CMK (cell line): ENCODE results near the gene DMTF1.
"Not testable (repeated sequence)": the region's sequence is repeated elsewhere in the genome, so short reads cannot be mapped to it uniquely, and the experiment has no call there.

ENCODE experiments used
- DNase-seq: peaks from one replicate; pipeline ENCODE4 v3.0.0-alpha.2; 2010; ENCODE audit warnings: low read depth

Gene DMTF1

DNA sequence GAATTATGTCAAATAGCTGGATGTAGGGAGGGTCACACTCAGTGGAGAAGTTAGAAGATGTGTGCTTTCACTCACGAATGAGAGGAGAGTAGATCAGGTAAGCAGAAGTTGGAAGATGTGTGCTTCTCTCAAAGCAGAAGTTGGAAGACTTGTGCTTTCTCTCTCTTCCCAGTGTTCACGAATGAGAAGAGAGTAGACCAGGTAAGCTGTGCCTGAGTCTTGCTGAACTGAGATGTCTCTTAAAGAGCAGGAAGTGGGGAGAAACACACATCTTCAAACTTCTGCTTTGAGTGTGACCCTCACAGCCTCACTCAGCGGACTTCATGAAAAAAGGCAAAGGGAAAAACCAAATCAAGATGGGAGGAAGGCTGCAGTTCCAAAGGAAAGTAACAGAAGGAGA, 74.2 kb downstream of the DMTF1 start:
- no peak for DNase-seq

DNA sequence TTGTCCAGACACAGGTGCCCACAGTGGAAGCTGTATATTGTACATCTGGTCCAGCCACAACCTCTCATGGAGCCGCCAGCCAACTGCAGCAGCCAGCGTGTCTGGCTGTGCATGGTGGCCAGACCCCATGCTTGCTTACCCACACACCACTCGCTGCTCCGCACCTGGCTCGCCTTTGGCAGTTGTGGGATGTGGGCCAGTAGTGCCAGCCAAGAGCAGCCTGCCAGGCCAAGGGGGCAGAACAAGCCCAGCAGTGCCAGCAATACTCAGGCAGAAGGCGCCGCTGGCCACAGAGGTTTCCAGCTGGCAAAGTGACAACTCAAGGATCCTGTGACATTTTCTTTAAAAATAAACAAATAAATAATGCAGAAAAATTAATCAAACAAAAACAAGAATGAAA, 79.0 kb downstream of the DMTF1 start:
- no peak for DNase-seq

DNA sequence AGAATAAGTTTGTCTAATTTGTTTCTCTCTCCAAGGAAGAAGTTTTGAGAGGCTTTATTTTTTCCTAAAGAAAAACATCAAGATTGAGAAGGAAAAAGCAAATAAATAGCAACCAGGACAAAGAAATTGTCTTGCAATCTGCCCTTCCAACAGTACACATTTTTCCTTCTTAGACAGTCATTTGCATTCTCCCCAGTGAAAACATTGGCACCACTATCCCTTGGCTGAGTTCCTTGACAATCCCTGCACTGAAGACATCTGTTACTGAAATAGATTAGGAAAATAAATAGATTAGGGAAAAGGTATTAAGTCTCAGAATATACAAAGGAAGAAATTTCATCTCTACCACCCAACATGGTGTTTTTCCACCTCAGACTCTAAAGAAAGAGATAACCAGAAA, 79.5 kb downstream of the DMTF1 start:
- no peak for DNase-seq

DNA sequence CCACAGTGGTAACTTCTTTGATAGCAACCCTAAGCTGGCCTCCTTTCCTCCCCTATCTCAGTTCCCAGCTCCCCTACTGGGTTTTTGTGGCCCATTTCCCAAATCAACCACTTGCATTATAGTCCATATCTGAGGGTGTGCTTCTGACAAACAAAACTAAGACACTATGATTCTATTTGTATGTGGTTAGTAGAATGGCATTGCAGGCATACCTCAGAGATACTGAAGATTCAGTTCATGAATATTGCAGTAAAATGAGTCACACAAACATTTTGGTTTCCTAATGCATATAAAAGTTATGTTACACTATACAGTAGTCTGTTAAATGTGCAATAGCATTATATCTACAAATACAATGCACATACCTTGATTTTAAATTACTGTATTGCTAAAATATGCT, 82.7 kb downstream of the DMTF1 start:
- DNase-seq: no peak

DNA sequence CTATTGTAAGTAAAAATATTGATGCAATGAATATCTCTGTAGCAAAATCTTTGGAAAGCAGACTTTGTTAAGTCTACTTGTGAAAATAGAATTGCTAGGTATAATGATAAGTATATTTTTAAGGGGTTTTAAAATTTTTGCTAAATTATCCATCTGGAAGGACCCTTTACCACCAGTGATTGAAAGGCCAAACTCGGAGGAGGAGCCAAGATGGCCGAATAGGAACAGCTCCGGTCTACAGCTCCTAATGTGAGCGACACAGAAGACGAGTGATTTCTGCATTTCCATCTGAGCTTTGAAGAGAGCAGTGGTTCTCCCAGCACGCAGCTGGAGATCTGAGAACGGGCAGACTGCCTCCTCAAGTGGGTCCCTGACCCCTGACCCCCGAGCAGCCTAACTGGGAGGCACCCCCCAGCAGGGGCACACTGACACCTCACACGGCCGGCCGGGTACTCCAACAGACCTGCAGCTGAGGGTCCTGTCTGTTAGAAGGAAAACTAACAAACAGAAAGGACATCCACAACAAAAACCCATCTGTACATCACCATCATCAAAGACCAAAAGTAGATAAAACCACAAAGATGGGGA, 86.3 kb downstream of the DMTF1 start:
- not testable (repeated sequence) for DNase-seq

DNA sequence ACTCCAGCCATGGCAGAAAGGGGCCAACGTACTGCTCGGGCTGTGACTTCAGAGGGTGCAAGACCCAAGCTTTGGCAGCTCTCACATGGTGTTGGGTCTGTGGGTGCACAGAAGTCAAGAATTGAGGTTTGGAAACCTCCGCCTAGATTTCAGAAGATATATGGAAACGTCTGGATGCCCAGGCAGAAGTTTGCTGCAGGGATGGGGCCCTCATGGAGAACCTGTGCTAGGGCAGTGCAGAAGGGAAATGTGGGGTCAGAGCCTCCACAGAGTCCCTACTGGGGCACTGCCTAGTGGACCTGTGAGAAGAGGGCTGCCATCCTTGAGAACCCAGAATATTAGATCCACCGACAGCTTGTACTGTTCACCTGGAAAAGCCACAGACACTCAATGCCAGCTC, 93.4 kb downstream of the DMTF1 start:
- not testable (repeated sequence) for DNase-seq
